ENCODE data around the gene PGLYRP1. TPM values are rescaled to one million over a fixed set of nuclear protein-coding genes. Genes with fewer than 3 reads are reported as not detected.
A peak's percentile ranks its signal among the peaks of the same experiment; 100 is the strongest.

Gene PGLYRP1
- total RNA-seq, 1 donor from 2014 or later: not detected

- Histone ChIP-seq H3F3A (ENCODE audit: low read depth) (no peaks in the 10 kb centered on the region), H3K4me1 (no peaks in the 10 kb centered on the region), H3K4me2 (no peak overlapping the region), H3K4me3 (no peak overlapping the region), H2AFZ (replicated peaks) (no peak overlapping the region), H3K36me3 (no peaks in the 10 kb centered on the region), H3K27me3 (no peaks in the 10 kb centered on the region), H3K9me3 (ENCODE audit: low read depth) (no peaks in the 10 kb centered on the region), H3K79me2 (ENCODE audit: low read depth) (no peaks in the 10 kb centered on the region), H3K9ac (no peak overlapping the region), H4K20me1 (ENCODE audit: low read depth) (peaks cover 9% of the 10 kb centered on the region), H3K27ac (no peak overlapping the region)
- no peaks in the 10 kb centered on the region for H3K4me1 Mint-ChIP-seq
- no peak for DNase-seq (ENCODE audit: low spot score)
- peaks cover 6% of the 10 kb centered on the region for H3K9me3 Mint-ChIP-seq
- no peak overlapping the region for H3K27ac Mint-ChIP-seq
- H3K36me3 Mint-ChIP-seq: peaks cover 4% of the 10 kb centered on the region
- TF ChIP-seq CTCF (IDR thresholded peaks at IDR 0.05) (no peak), EZH2 (IDR thresholded peaks at IDR 0.05) (no peak), EZH2phosphoT487 (IDR thresholded peaks at IDR 0.05) (no peak)
- no peak overlapping the region for H3K4me3 Mint-ChIP-seq
- peaks cover 2% of the 10 kb centered on the region for H3K27me3 Mint-ChIP-seq (ENCODE audit: insufficient read depth, low read depth)
Observed at GRCh38 chr19:46022061-46022430, 807 bp downstream of the PGLYRP1 start.

GRCh38 chr19:46021531-46022041 is 1.3 kb downstream of the PGLYRP1 start:
- H3K4me1 ChIP-seq: peaks cover under 1% of the 10 kb centered on the region
- no peak overlapping the region for H2AFZ ChIP-seq (replicated peaks)
- no peaks in the 10 kb centered on the region for H3F3A ChIP-seq (ENCODE audit: low read depth)
- H3K9ac ChIP-seq: no peak overlapping the region
- Mint-ChIP-seq H3K27ac (peak overlapping the region; percentile 25), H3K36me3 (peaks cover 4% of the 10 kb centered on the region), H3K4me1 (no peaks in the 10 kb centered on the region), H3K27me3 (ENCODE audit: insufficient read depth, low read depth) (peaks cover 3% of the 10 kb centered on the region), H3K9me3 (peaks cover 5% of the 10 kb centered on the region), H3K4me3 (no peak overlapping the region)
- peaks cover 12% of the 10 kb centered on the region for H4K20me1 ChIP-seq (ENCODE audit: low read depth)
- no peak for DNase-seq (ENCODE audit: low spot score)
- no peak overlapping the region for H3K27ac ChIP-seq
- no peaks in the 10 kb centered on the region for H3K79me2 ChIP-seq (ENCODE audit: low read depth)
- H3K4me2 ChIP-seq: no peak overlapping the region
- no peaks in the 10 kb centered on the region for H3K9me3 ChIP-seq (ENCODE audit: low read depth)
- no peak for TF ChIP-seq EZH2phosphoT487 (IDR thresholded peaks at IDR 0.05)
- no peak for TF ChIP-seq CTCF (IDR thresholded peaks at IDR 0.05)
- no peak for TF ChIP-seq EZH2 (IDR thresholded peaks at IDR 0.05)
- H3K36me3 ChIP-seq: no peaks in the 10 kb centered on the region
- no peak overlapping the region for H3K4me3 ChIP-seq
- peaks cover 2% of the 10 kb centered on the region for H3K27me3 ChIP-seq

- no peak for DNase-seq (ENCODE audit: low spot score)
- no peak overlapping the region for H3K27ac ChIP-seq
- TF ChIP-seq CTCF (IDR thresholded peaks at IDR 0.05) (no peak), EZH2 (IDR thresholded peaks at IDR 0.05) (no peak), EZH2phosphoT487 (IDR thresholded peaks at IDR 0.05) (no peak)
- peaks cover 20% of the 10 kb centered on the region for H4K20me1 ChIP-seq (ENCODE audit: low read depth)
- H3K79me2 ChIP-seq (ENCODE audit: low read depth): no peaks in the 10 kb centered on the region
- H3K36me3 ChIP-seq: no peaks in the 10 kb centered on the region
- H3F3A ChIP-seq (ENCODE audit: low read depth): peaks cover 7% of the 10 kb centered on the region
- Mint-ChIP-seq H3K4me1 (peaks cover 4% of the 10 kb centered on the region), H3K4me3 (no peak overlapping the region), H3K36me3 (peaks cover 4% of the 10 kb centered on the region), H3K27ac (peak overlapping the region; percentile 34), H3K9me3 (peaks cover 2% of the 10 kb centered on the region), H3K27me3 (ENCODE audit: insufficient read depth, low read depth) (peaks cover 8% of the 10 kb centered on the region)
- H3K4me3 ChIP-seq: no peak overlapping the region
- H2AFZ ChIP-seq (replicated peaks): no peak overlapping the region
- peaks cover 6% of the 10 kb centered on the region for H3K4me1 ChIP-seq
- H3K4me2 ChIP-seq: no peak overlapping the region
- no peak overlapping the region for H3K9ac ChIP-seq
- H3K9me3 ChIP-seq (ENCODE audit: low read depth): no peaks in the 10 kb centered on the region
- peaks cover 10% of the 10 kb centered on the region for H3K27me3 ChIP-seq
Observed at GRCh38 chr19:46020819-46021125, 2.1 kb downstream of the PGLYRP1 start.

Measured in neural progenitor cell (in vitro differentiated cells).